ENCODE measurements around the gene ZNF664. TPM values are rescaled to one million over a fixed set of nuclear protein-coding genes. Genes with fewer than 3 reads are reported as not detected.

ZNF664 gene
- total and polyA plus RNA-seq, 12 donors = 36.9 to 94.6 (median 76.9) TPM

DNA sequence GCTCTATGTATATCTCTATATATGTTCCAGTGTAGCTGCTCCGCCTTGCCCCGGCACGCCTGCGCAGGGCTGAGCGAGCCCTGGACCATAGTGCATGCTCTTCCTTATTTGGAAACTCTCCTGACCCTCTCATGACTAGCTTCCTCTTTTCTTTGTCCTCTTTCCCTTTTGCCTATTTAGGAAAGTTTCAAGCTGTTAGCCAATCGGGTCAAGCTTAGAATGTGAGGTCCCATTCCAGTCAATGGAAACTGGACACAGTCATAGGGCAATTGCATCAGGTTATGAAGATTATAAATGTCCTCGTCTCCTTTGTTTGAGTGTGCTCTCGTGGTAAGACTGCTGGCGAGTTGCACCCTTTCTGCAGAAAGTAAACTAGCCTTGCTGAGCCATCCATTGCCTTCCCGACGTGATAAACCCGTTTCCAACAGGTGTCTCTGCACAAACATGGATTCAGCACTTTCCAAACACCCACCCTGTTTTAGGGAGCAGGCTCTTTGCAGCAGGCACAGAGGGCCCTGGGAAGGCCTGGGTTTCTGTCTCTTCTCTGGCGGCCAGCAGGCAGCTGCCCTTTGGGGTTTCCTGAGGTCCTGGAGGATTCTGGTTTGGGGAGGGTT lies 31.3 kb upstream of the ZNF664 start:
- peaks cover 0 to 12% (median 0%) of the 10 kb centered on the region in 11 donors for H3K9me3 ChIP-seq
- no peak for DNase-seq
- H3K27me3 ChIP-seq = no peaks in the 10 kb centered on the region
- H3K27ac ChIP-seq = peak overlapping the region in 1 of 10 donors; percentile 48
- ATAC-seq = no peak
- TF ChIP-seq, protein P1, sequence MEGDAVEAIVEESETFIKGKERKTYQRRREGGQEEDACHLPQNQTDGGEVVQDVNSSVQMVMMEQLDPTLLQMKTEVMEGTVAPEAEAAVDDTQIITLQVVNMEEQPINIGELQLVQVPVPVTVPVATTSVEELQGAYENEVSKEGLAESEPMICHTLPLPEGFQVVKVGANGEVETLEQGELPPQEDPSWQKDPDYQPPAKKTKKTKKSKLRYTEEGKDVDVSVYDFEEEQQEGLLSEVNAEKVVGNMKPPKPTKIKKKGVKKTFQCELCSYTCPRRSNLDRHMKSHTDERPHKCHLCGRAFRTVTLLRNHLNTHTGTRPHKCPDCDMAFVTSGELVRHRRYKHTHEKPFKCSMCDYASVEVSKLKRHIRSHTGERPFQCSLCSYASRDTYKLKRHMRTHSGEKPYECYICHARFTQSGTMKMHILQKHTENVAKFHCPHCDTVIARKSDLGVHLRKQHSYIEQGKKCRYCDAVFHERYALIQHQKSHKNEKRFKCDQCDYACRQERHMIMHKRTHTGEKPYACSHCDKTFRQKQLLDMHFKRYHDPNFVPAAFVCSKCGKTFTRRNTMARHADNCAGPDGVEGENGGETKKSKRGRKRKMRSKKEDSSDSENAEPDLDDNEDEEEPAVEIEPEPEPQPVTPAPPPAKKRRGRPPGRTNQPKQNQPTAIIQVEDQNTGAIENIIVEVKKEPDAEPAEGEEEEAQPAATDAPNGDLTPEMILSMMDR (IDR thresholded peaks at IDR 0.05) = no peak
- 91 to 93% methylated on average over 13 of the region's 13 CpGs for WGBS, 2 donors
- peaks cover 3 to 88% (median 37%) of the 10 kb centered on the region in 9 donors for H3K36me3 ChIP-seq
- H3K4me3 ChIP-seq = no peak overlapping the region
- peaks cover 0 to 25% (median 8%) of the 10 kb centered on the region in 9 donors for H3K4me1 ChIP-seq
- intact Hi-C loops (cut with DNase I) = no loop called here

DNA sequence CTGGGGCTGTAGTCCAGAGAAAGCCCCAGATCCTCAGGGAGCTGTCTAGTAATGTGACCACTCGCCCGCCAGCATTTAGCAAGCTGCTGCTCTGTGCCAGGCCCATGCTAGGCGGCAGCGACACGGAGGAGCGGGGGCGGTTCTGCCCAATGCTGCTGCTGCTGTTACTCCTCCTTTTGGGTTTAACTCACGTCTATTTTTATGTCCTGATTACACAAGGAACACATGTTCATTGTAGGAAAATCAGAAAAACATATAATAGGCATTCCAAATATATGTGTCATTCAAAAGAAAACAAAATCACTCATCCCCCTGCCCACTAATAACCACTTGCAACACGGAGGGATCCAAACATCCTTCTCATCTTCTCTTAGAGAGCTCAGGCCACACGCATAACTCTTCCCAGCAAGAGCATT lies 30.8 kb upstream of the ZNF664 start:
- Histone ChIP-seq H3K27ac (peak overlapping the region in 1 of 10 donors; percentile 47), H3K36me3 (peaks cover 3 to 83% (median 32%) of the 10 kb centered on the region in 9 donors), H3K9me3 (peaks cover 0 to 12% (median 0%) of the 10 kb centered on the region in 11 donors), H3K4me1 (peaks cover 0 to 25% (median 13%) of the 10 kb centered on the region in 9 donors), H3K4me3 (no peak overlapping the region), H3K27me3 (no peaks in the 10 kb centered on the region)
- ATAC-seq = no peak
- WGBS, 2 donors = 86 to 90% methylated on average over 10 of the region's 10 CpGs
- DNase-seq = no peak
- intact Hi-C loops (cut with DNase I) = no loop called here
- TF ChIP-seq, protein P1 (IDR thresholded peaks at IDR 0.05) = no peak

GRCh38 chr12:123942911-123943648 lies 29.9 kb upstream of the ZNF664 start:
- H3K4me1 ChIP-seq = peaks cover 0 to 30% (median 16%) of the 10 kb centered on the region in 9 donors
- DNase-seq (no peak), ATAC-seq (peak in 1 of 8 donors; percentile 13)
- H3K27ac ChIP-seq = no peak overlapping the region
- no peak overlapping the region for H3K4me3 ChIP-seq
- 92 to 94% methylated on average over 16 of the region's 16 CpGs for WGBS, 2 donors
- peaks cover 3 to 74% (median 28%) of the 10 kb centered on the region in 9 donors for H3K36me3 ChIP-seq
- TF ChIP-seq, protein P1 (IDR thresholded peaks at IDR 0.05) = no peak
- H3K9me3 ChIP-seq = peaks cover 0 to 12% (median 0%) of the 10 kb centered on the region in 11 donors
- no peaks in the 10 kb centered on the region for H3K27me3 ChIP-seq
- intact Hi-C loops (cut with DNase I) = no loop called here

- TF ChIP-seq, protein P1 (IDR thresholded peaks at IDR 0.05) = no peak
- peaks cover 0 to 12% (median 0%) of the 10 kb centered on the region in 11 donors for H3K9me3 ChIP-seq
- DNase-seq = no peak
- no peak overlapping the region for H3K27ac ChIP-seq
- intact Hi-C loops (cut with DNase I) = no loop called here
- no peak for ATAC-seq
- no peaks in the 10 kb centered on the region for H3K27me3 ChIP-seq
- H3K4me1 ChIP-seq = peaks cover 3 to 38% (median 20%) of the 10 kb centered on the region in 9 donors
- H3K36me3 ChIP-seq = peaks cover 3 to 73% (median 28%) of the 10 kb centered on the region in 9 donors
- WGBS, 2 donors = 78 to 87% methylated on average over 5 of the region's 5 CpGs
- H3K4me3 ChIP-seq = no peak overlapping the region
Observed at GRCh38 chr12:123943816-123944215, 29.2 kb upstream of the ZNF664 start.

Data from heart right ventricle (tissue), 16 donors.